ENCODE measurements around the gene LRRC26.

LRRC26 gene

DNA sequence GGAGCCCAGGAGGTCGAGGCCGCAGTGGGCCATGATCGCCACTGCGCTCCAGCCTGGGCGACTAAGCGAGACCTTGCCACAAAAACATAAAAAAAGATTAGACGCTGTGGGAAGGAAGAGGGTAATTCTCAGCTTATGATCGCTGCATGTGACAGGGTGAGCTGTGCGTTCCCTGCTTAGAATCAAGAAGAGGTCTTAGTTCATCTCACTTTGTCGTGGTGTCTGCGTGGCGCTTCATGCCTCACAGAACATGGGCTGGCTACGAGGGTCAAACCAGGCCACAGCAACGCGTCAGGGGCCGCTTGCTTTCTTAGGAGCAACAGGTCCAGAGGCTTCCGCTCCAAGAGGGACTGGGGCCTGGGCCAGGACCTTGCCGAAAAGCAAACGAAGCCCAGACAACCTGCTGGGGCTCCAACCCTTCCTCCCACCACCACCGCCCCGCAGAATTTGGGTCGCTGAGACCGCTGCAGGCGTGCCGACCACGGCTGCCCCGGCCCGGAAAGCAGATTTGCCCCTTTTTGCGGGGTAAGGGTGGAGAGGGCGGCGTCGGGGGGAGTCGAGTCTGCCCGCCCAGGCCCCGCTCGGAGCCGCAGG is 40.9 kb downstream of the LRRC26 start:
- H3K27ac ChIP-seq (ENCODE audit: low read depth, low read length, poor library complexity, severe bottlenecking) = peak overlapping the region; percentile 90
- H2AFZ ChIP-seq (ENCODE audit: low read length) = no peak overlapping the region
- peak overlapping the region; percentile 96 for H3K4me2 ChIP-seq (ENCODE audit: low read length)
- peak overlapping the region; percentile 85 for H3K4me3 ChIP-seq (ENCODE audit: low read depth, low read length, poor library complexity, severe bottlenecking)
- H3K79me2 ChIP-seq (ENCODE audit: insufficient read depth, low read length) = 0 out of 2 replicates have a peak, but pooled peaks cover 6% of the 10 kb centered on the region
- no peaks in the 10 kb centered on the region for H3K9me3 ChIP-seq (ENCODE audit: low read length)
- TF ChIP-seq, protein P1, sequence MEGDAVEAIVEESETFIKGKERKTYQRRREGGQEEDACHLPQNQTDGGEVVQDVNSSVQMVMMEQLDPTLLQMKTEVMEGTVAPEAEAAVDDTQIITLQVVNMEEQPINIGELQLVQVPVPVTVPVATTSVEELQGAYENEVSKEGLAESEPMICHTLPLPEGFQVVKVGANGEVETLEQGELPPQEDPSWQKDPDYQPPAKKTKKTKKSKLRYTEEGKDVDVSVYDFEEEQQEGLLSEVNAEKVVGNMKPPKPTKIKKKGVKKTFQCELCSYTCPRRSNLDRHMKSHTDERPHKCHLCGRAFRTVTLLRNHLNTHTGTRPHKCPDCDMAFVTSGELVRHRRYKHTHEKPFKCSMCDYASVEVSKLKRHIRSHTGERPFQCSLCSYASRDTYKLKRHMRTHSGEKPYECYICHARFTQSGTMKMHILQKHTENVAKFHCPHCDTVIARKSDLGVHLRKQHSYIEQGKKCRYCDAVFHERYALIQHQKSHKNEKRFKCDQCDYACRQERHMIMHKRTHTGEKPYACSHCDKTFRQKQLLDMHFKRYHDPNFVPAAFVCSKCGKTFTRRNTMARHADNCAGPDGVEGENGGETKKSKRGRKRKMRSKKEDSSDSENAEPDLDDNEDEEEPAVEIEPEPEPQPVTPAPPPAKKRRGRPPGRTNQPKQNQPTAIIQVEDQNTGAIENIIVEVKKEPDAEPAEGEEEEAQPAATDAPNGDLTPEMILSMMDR (IDR thresholded peaks at IDR 0.05; ENCODE audit: low read length) = no peak
- TF ChIP-seq EZH2 (IDR thresholded peaks at IDR 0.05; ENCODE audit: borderline replicate concordance, low read length) = no peak
- peak overlapping the region; percentile 86 for H3K9ac ChIP-seq (ENCODE audit: low read length)
- H3F3A ChIP-seq (ENCODE audit: insufficient read depth, low read length) = no peaks in the 10 kb centered on the region
- H4K20me1 ChIP-seq (ENCODE audit: insufficient read depth, low read length) = no peaks in the 10 kb centered on the region
- H3K9me2 ChIP-seq (ENCODE audit: low read depth, low read length) = no peaks in the 10 kb centered on the region
- no peaks in the 10 kb centered on the region for H3K27me3 ChIP-seq (ENCODE audit: insufficient read depth, low read length)
- no peaks in the 10 kb centered on the region for H3K36me3 ChIP-seq (ENCODE audit: insufficient read depth, low read length)
- peaks cover 36% of the 10 kb centered on the region for H3K4me1 ChIP-seq (ENCODE audit: insufficient read depth, low read length, severe bottlenecking)

DNA sequence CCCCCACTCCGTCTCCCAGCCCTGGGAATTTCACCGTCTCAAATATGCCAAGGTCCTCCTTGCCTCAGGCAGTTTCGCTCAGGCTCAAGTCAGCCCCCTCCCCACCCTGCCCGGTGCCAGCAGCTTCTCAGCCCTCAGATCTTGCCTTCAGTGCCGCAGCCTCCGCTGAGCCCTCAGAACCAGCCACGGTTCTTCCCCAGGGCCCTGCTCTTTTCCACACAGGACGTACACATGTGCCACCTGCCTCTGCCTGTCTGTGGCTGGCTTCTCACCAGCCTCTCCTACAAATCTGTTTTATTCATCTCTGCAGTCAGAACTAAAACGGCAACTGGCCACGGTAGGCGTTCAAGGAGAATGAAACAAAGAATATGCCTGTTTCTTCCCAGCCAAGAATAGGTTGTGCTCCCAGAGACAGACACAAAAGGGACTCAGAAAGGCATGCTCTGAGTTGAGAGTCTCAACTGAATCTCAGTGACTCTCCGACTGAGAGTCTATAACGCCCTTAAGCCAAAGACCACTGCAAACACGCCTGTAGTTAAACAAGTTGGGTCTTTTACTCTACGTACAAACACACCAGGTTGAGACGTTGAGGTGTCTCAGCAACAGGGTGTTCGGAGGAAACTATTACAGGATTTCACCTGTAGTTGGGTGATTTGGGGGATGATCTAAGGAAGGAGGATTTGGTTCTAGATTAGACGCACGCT is 41.5 kb downstream of the LRRC26 start:
- Histone ChIP-seq H3K79me2 (ENCODE audit: insufficient read depth, low read length) (0 out of 2 replicates have a peak, but pooled peaks cover 6% of the 10 kb centered on the region), H3K9me3 (ENCODE audit: low read length) (no peaks in the 10 kb centered on the region), H2AFZ (ENCODE audit: low read length) (no peak overlapping the region), H3K9me2 (ENCODE audit: low read depth, low read length) (no peaks in the 10 kb centered on the region), H3K27ac (ENCODE audit: low read depth, low read length, poor library complexity, severe bottlenecking) (peak overlapping the region; percentile 90), H4K20me1 (ENCODE audit: insufficient read depth, low read length) (no peaks in the 10 kb centered on the region), H3F3A (ENCODE audit: insufficient read depth, low read length) (no peaks in the 10 kb centered on the region), H3K4me2 (ENCODE audit: low read length) (peak overlapping the region; percentile 96), H3K4me1 (ENCODE audit: insufficient read depth, low read length, severe bottlenecking) (peaks cover 42% of the 10 kb centered on the region), H3K4me3 (ENCODE audit: low read depth, low read length, poor library complexity, severe bottlenecking) (peak overlapping the region; percentile 85), H3K36me3 (ENCODE audit: insufficient read depth, low read length) (no peaks in the 10 kb centered on the region), H3K9ac (ENCODE audit: low read length) (peak overlapping the region; percentile 86), H3K27me3 (ENCODE audit: insufficient read depth, low read length) (no peaks in the 10 kb centered on the region)
- TF ChIP-seq, protein P1 (IDR thresholded peaks at IDR 0.05; ENCODE audit: low read length) = no peak
- no peak for TF ChIP-seq EZH2 (IDR thresholded peaks at IDR 0.05; ENCODE audit: borderline replicate concordance, low read length)

DNA sequence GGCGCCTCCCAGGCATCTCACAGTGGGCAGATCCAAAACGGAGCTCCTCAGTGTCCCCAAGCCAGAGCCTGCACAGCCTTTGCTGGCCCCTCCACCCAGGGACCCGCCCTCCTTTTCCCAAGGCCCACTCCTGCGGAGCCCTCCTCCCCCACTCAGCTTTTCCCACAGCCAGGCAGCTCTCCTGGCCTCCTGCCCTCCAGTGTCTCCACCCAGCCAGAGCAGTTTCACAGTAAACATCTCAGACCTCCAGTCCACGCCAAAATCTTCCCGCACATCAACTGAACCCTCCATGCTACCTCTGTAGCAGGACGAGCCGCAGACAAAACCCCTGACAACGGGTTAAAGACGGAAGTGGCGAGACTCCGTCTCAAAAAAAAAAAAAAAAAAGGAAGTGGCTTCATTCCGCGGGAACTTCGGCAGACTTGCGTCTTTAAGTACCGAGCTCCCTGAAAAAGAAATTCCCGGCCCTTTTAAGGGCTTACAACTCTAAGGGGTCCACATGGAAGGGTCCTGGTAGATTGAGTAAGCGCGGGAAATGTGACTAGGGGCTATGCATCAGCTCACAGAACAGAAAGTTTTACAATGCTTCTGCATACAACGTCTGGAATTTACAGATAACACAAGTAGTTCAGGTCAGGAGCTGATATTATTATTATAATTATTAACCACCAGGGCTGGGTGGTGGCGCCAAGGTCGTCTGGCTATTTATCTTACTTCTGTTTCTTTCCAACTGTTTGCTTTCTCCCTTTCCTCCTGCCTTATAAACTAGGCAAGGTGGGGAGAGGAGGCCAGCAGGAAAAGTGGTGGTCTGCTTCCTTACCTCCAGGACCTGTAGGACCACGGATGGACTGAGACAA is 42.3 kb downstream of the LRRC26 start:
- H3K27me3 ChIP-seq (ENCODE audit: insufficient read depth, low read length) = no peaks in the 10 kb centered on the region
- no peaks in the 10 kb centered on the region for H3K9me2 ChIP-seq (ENCODE audit: low read depth, low read length)
- no peaks in the 10 kb centered on the region for H3K36me3 ChIP-seq (ENCODE audit: insufficient read depth, low read length)
- H3K9ac ChIP-seq (ENCODE audit: low read length) = peak overlapping the region; percentile 86
- no peaks in the 10 kb centered on the region for H4K20me1 ChIP-seq (ENCODE audit: insufficient read depth, low read length)
- H3K9me3 ChIP-seq (ENCODE audit: low read length) = no peaks in the 10 kb centered on the region
- 0 out of 2 replicates have a peak, but pooled peaks cover 6% of the 10 kb centered on the region for H3K79me2 ChIP-seq (ENCODE audit: insufficient read depth, low read length)
- peaks cover 50% of the 10 kb centered on the region for H3K4me1 ChIP-seq (ENCODE audit: insufficient read depth, low read length, severe bottlenecking)
- peak overlapping the region; percentile 96 for H3K4me2 ChIP-seq (ENCODE audit: low read length)
- H3K27ac ChIP-seq (ENCODE audit: low read depth, low read length, poor library complexity, severe bottlenecking) = peak overlapping the region; percentile 90
- TF ChIP-seq, protein P1 (IDR thresholded peaks at IDR 0.05; ENCODE audit: low read length) = no peak
- no peak for TF ChIP-seq EZH2 (IDR thresholded peaks at IDR 0.05; ENCODE audit: borderline replicate concordance, low read length)
- no peaks in the 10 kb centered on the region for H3F3A ChIP-seq (ENCODE audit: insufficient read depth, low read length)
- no peak overlapping the region for H2AFZ ChIP-seq (ENCODE audit: low read length)
- peak overlapping the region; percentile 85 for H3K4me3 ChIP-seq (ENCODE audit: low read depth, low read length, poor library complexity, severe bottlenecking)

All from OCI-LY1 (cell line).